ENCODE measurements around the gene SLC25A6. TPM values are rescaled to one million over a fixed set of nuclear protein-coding genes. Genes with fewer than 3 reads are reported as not detected.
"Not testable (repeated sequence)": the region's sequence is repeated elsewhere in the genome, so short reads cannot be mapped to it uniquely, and the experiment has no call there.

The SLC25A6 gene
- total and polyA plus RNA-seq, 3 experiments from 2014 or later = 330 to 469 (median 341) TPM

DNA sequence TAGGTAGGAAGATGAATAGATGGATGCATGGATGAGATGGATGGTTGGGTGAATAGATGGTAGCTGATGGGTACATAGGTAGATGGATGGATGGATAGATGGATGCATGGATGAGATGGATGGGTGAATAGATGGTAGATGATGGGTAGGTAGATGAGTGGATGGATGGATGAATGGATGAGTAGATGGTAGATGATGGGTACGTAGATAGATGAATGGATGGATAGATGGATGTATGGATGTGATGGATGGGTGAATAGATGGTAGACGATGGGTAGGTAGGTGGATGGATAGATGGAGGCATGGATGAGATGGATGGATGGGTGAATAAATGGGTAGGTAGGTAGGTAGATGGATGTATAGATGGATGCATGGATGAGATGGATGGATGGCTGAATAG is 13.9 kb upstream of the SLC25A6 start:
- H3K9me3 ChIP-seq (ENCODE audit: low read length); POLR2A ChIA-PET; H3K4me3 Mint-ChIP-seq; H3K36me3 Mint-ChIP-seq; H3K27ac Mint-ChIP-seq; H3K27me3 Mint-ChIP-seq; H3K27ac ChIP-seq (ENCODE audit: low read depth, low read length); H3K9me3 Mint-ChIP-seq; H3K4me1 ChIP-seq (ENCODE audit: insufficient read depth, low read length); H3K27me3 ChIP-seq (ENCODE audit: insufficient read depth, low read length, poor library complexity, severe bottlenecking); DNase-seq; H3K4me3 ChIP-seq (ENCODE audit: low read length); CTCF ChIA-PET; H3K4me1 Mint-ChIP-seq: not testable (repeated sequence)
- peaks cover 43% of the 10 kb centered on the region for H3K36me3 ChIP-seq (ENCODE audit: insufficient read depth, low read length)

DNA sequence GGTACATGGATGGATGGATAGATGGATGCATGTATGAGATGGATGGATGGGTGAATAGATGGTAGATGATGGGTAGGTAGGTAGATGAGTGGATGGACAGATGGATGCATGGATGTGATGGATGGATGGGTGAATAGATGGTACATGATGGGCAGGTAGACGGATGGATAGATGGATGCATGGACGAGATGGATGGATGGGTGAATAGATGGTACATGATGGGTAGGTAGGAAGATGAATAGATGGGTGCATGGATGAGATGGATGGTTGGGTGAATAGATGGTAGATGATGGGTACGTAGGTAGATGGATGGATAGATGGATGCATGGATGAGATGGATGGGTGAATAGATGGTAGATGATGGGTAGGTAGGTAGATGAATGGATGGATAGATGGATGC is 12.0 kb upstream of the SLC25A6 start:
- H3K9me3 Mint-ChIP-seq; H3K27me3 Mint-ChIP-seq; H3K4me1 Mint-ChIP-seq; H3K4me3 ChIP-seq (ENCODE audit: low read length); H3K4me1 ChIP-seq (ENCODE audit: insufficient read depth, low read length); H3K27ac Mint-ChIP-seq; DNase-seq; H3K27me3 ChIP-seq (ENCODE audit: insufficient read depth, low read length, poor library complexity, severe bottlenecking); POLR2A ChIA-PET; H3K9me3 ChIP-seq (ENCODE audit: low read length); CTCF ChIA-PET; H3K27ac ChIP-seq (ENCODE audit: low read depth, low read length); H3K4me3 Mint-ChIP-seq: not testable (repeated sequence)
- peaks cover 43% of the 10 kb centered on the region for H3K36me3 ChIP-seq (ENCODE audit: insufficient read depth, low read length)
- H3K36me3 Mint-ChIP-seq = peaks cover 0 to 13% (median 0%) of the 10 kb centered on the region in 3 donors

DNA sequence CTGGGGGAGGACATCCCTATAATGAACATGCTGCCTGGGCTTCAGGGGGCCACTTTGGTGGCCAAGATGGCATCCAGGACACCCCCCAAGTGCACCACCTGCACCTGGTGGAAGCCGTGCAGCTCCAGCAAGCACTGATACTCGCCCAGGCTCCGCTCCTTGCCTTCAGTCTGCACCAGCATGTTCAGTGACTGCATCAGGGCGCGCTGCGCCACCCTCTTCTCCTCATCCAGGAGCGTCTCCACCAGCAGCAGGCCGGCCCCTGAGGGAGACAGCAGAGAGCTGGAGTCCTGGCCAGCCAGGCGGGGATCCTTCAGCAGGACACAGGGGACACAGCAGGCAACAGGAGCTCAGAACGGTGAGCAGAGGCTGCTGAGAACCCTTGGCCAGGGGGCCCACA is 11.3 kb upstream of the SLC25A6 start:
- Mint-ChIP-seq H3K27me3 (no peaks in the 10 kb centered on the region), H3K4me1 (no peaks in the 10 kb centered on the region), H3K27ac (no peak overlapping the region), H3K9me3 (peaks cover 0 to 1% (median 0%) of the 10 kb centered on the region in 5 donors), H3K4me3 (no peak overlapping the region), H3K36me3 (peaks cover 0 to 16% (median 0%) of the 10 kb centered on the region in 3 donors)
- Histone ChIP-seq H3K9me3 (ENCODE audit: low read length) (no peaks in the 10 kb centered on the region), H3K27me3 (ENCODE audit: insufficient read depth, low read length, poor library complexity, severe bottlenecking) (no peaks in the 10 kb centered on the region), H3K4me1 (ENCODE audit: insufficient read depth, low read length) (no peaks in the 10 kb centered on the region), H3K4me3 (ENCODE audit: low read length) (no peak overlapping the region), H3K36me3 (ENCODE audit: insufficient read depth, low read length) (peaks cover 43% of the 10 kb centered on the region), H3K27ac (ENCODE audit: low read depth, low read length) (no peak overlapping the region)
- DNase-seq = no peak
- CTCF ChIA-PET = no interaction called here
- POLR2A ChIA-PET = no interaction called here

DNA sequence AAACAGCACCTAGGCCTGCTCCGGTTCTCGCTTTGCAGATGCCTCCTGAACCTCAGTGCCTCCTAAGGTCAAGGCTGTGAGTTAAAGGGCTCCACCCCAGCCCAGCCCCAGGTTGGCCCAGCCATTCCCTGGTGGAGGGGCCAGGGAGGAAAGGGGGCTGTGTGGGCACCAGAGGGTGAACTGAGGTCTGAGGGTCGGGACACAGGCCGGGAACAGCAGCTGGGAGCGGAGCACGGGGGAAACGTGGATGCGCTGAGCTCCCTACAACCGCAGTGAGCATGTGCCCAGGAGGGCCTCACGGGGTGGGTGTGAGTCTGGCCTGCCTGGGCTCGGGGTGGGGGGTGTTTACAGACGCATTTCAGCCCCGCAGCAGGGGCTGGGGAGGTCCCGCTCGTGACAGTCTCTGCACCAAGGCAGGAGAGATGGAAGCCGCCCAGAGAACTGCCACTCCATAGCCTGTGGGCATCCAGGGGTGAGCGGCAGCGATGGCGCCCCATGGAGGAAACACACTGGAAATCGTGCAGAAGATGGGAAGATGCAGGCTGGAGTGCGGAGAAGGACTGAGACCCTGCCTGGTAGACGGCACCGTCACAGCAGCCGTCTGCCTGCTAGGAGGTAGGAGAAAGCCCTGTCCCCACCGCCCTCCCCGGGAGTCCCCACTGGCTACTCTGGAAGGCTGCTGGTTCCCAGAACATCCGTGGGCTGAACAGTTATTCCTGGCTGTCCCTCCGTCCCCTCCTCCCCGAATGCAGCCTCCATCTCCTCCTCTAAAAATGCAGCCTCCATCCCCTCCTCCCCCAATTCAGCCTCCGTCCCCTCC is 9.9 kb upstream of the SLC25A6 start:
- H3K4me1 Mint-ChIP-seq = no peaks in the 10 kb centered on the region
- Histone ChIP-seq H3K27me3 (ENCODE audit: insufficient read depth, low read length, poor library complexity, severe bottlenecking) (no peaks in the 10 kb centered on the region), H3K4me1 (ENCODE audit: insufficient read depth, low read length) (no peaks in the 10 kb centered on the region), H3K27ac (ENCODE audit: low read depth, low read length) (no peak overlapping the region), H3K36me3 (ENCODE audit: insufficient read depth, low read length) (peaks cover 38% of the 10 kb centered on the region), H3K4me3 (ENCODE audit: low read length) (no peak overlapping the region), H3K9me3 (ENCODE audit: low read length) (no peaks in the 10 kb centered on the region)
- no peaks in the 10 kb centered on the region for H3K27me3 Mint-ChIP-seq
- CTCF ChIA-PET = no interaction called here
- DNase-seq = peak in 1 of 5 donors; percentile 33
- H3K4me3 Mint-ChIP-seq = no peak overlapping the region
- H3K9me3 Mint-ChIP-seq = peaks cover 0 to 1% (median 0%) of the 10 kb centered on the region in 5 donors
- POLR2A ChIA-PET = no interaction called here
- peaks cover 0 to 17% (median 0%) of the 10 kb centered on the region in 3 donors for H3K36me3 Mint-ChIP-seq
- H3K27ac Mint-ChIP-seq = no peak overlapping the region

DNA sequence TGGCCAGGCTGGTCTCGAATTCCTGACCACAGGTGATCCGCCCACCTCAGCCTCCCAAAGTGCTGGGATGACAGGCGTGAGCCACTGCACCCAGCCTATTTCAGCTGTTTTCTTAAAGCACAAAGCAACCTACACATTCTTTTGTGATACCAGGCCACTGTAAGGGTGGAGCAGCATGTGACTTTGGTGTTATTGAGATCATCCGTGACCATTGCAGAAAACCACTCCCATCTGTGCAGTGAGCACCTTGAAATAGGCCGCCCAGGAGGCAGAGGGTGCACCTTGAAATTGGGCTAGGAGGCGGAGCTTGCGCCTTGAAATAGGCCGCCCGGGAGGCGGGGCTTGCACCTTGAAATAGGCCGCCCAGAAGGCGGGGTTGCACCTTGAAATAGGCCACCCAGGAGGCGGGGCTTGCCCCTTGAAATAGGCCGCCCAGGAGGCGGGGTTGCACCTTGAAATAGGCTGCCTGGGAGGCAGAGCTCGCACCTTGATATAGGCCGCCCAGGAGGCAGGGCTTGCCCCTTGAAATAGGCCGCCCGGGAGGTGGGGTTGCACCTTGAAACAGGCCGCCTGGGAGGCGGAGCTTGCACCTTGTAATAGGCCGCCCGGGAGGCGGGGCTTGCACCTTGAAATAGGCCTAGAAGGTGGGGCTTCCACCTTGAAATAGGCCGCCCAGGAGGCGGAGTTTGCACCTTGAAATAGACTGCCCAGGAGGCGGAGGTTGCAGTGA is 9.0 kb upstream of the SLC25A6 start:
- Mint-ChIP-seq H3K36me3 (peaks cover 0 to 24% (median 0%) of the 10 kb centered on the region in 3 donors), H3K4me1 (peaks cover 3 to 8% (median 4%) of the 10 kb centered on the region in 3 donors), H3K27ac (peak overlapping the region in 1 of 8 donors; percentile 2), H3K27me3 (no peaks in the 10 kb centered on the region), H3K9me3 (peaks cover 0 to 1% (median 0%) of the 10 kb centered on the region in 5 donors), H3K4me3 (peak overlapping the region in 1 of 7 donors; percentile 7)
- ChIA-PET CTCF (no interaction called here), POLR2A (no interaction called here)
- Histone ChIP-seq H3K4me3 (ENCODE audit: low read length) (no peak overlapping the region), H3K27me3 (ENCODE audit: insufficient read depth, low read length, poor library complexity, severe bottlenecking) (no peaks in the 10 kb centered on the region), H3K36me3 (ENCODE audit: insufficient read depth, low read length) (peaks cover 29% of the 10 kb centered on the region), H3K9me3 (ENCODE audit: low read length) (no peaks in the 10 kb centered on the region), H3K27ac (ENCODE audit: low read depth, low read length) (no peak overlapping the region), H3K4me1 (ENCODE audit: insufficient read depth, low read length) (no peaks in the 10 kb centered on the region)
- DNase-seq = peak in 1 of 5 donors; percentile 38

DNA sequence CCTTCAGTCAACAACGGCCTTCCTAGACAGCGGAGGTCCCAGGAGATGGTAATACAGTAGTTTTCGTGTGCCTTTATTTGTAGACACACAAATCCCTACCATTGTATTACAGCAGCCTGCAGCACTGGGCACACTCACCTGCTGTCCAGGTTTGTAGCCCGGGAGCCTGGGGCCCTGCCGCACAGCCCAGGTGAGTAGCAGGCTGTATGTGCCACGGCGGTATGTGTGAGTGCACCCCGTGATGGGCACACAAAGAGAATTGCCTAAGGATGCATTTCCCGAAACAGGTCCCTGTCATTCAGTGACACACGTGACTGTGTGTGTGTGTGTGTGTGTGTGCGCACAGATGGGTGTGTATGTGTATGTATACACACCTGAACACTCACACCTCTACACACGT is 8.1 kb upstream of the SLC25A6 start:
- Mint-ChIP-seq H3K4me3 (no peak overlapping the region), H3K27ac (no peak overlapping the region), H3K27me3 (no peaks in the 10 kb centered on the region), H3K4me1 (peaks cover 9 to 16% (median 11%) of the 10 kb centered on the region in 3 donors), H3K36me3 (peaks cover 0 to 25% (median 0%) of the 10 kb centered on the region in 3 donors), H3K9me3 (peaks cover 0 to 1% (median 0%) of the 10 kb centered on the region in 5 donors)
- POLR2A ChIA-PET = no interaction called here
- no peak overlapping the region for H3K4me3 ChIP-seq (ENCODE audit: low read length)
- CTCF ChIA-PET = no interaction called here
- DNase-seq = peak in 1 of 5 donors; percentile 1
- no peaks in the 10 kb centered on the region for H3K27me3 ChIP-seq (ENCODE audit: insufficient read depth, low read length, poor library complexity, severe bottlenecking)
- H3K36me3 ChIP-seq (ENCODE audit: insufficient read depth, low read length) = peaks cover 20% of the 10 kb centered on the region
- H3K9me3 ChIP-seq (ENCODE audit: low read length) = no peaks in the 10 kb centered on the region
- no peak overlapping the region for H3K27ac ChIP-seq (ENCODE audit: low read depth, low read length)
- no peaks in the 10 kb centered on the region for H3K4me1 ChIP-seq (ENCODE audit: insufficient read depth, low read length)

DNA sequence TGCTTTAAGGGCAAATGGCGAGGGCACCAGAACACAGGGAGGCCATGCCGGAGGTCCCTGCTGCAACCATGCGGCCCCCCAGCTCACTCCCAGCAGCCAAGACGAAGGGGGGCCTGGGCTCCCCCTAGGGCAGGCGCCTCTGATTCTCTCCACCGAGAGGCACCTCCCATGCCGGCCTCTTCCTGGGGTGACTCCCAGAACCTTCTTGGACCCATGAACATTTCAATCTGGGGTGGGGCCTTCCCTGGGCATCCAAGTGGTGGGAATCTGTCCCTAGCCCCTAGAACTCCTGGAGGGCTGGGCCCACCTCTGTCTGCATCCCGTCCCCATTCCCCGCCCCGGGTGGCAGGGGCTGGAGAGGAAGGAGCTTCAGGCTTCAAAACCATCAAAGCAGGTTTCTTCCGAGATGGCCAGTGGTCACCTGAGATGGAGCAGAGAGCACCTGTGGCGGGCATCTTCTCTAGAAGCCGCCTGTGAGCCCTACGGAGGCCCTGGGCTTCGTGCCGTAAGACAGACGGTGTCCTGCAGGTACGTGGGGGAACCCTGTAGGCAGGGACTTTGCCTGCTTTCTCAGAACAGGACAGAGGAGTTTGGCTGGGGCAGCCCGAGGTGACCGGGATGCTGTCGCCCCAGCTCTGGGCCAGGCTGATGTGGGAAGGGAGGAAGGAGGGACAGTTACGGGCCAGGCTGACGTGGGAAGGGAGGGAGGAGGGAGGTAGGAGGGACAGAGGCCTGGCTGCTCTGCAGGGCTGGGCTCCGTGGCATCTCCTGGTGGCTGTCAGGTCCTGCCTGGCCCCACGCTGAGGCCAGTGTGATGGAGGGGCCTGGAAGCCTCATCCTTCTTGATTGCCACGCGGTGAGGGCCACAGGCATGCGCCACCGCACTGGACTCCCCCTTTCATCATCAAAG is 6.8 kb upstream of the SLC25A6 start:
- H3K27ac ChIP-seq (ENCODE audit: low read depth, low read length) = no peak overlapping the region
- ChIA-PET CTCF (no interaction called here), POLR2A (no interaction called here)
- DNase-seq = peak in 1 of 5 donors; percentile 39
- Mint-ChIP-seq H3K27me3 (no peaks in the 10 kb centered on the region), H3K4me3 (no peak overlapping the region), H3K4me1 (peaks cover 10 to 26% (median 13%) of the 10 kb centered on the region in 3 donors), H3K9me3 (peaks cover 0 to 1% (median 0%) of the 10 kb centered on the region in 5 donors), H3K36me3 (peaks cover 0 to 25% (median 0%) of the 10 kb centered on the region in 3 donors), H3K27ac (peak overlapping the region in 1 of 8 donors; percentile 41)
- no peak overlapping the region for H3K4me3 ChIP-seq (ENCODE audit: low read length)
- no peaks in the 10 kb centered on the region for H3K4me1 ChIP-seq (ENCODE audit: insufficient read depth, low read length)
- no peaks in the 10 kb centered on the region for H3K27me3 ChIP-seq (ENCODE audit: insufficient read depth, low read length, poor library complexity, severe bottlenecking)
- H3K36me3 ChIP-seq (ENCODE audit: insufficient read depth, low read length) = peaks cover 8% of the 10 kb centered on the region
- no peaks in the 10 kb centered on the region for H3K9me3 ChIP-seq (ENCODE audit: low read length)
